HTERT RPE-1 (cell line): ENCODE data around the gene ILF2.
"Not testable (repeated sequence)": the region's sequence is repeated elsewhere in the genome, so short reads cannot be mapped to it uniquely, and the experiment has no call there.

Source experiments
- in situ Hi-C: fragments of 300-500 bp; cut with MboI; formaldehyde crosslinking; loops from 4 replicates; pipeline ENCODE4 v1.14.3; 2020; ENCODE audit warnings: low sequenced_read_pairs

ILF2 gene

GRCh38 chr1:153649137-153649862 is 21.5 kb downstream of the ILF2 start:
- in situ Hi-C loops: no loop called here

GRCh38 chr1:153648000-153648643 is 22.7 kb downstream of the ILF2 start:
- in situ Hi-C loops: no loop called here

- in situ Hi-C loops: no loop called here
These were observed 23.5 kb downstream of the ILF2 start for GRCh38 chr1:153647346-153647714.

- in situ Hi-C loops: no loop called here
These were observed 24.0 kb downstream of the ILF2 start for GRCh38 chr1:153646672-153647345.

- in situ Hi-C loops: no loop called here
These were observed 27.0 kb downstream of the ILF2 start for GRCh38 chr1:153643816-153644215.

GRCh38 chr1:153643100-153643499 is 27.7 kb downstream of the ILF2 start:
- in situ Hi-C loops: no loop called here

- in situ Hi-C loops: no loop called here
These were observed 28.6 kb downstream of the ILF2 start for GRCh38 chr1:153642161-153642560.

GRCh38 chr1:153640861-153641260 is 29.9 kb downstream of the ILF2 start:
- in situ Hi-C loops: no loop called here

- in situ Hi-C loops: not testable (repeated sequence)
These were observed 30.6 kb downstream of the ILF2 start for GRCh38 chr1:153640213-153640612.

- in situ Hi-C loops: no loop called here
These were observed 31.5 kb downstream of the ILF2 start for GRCh38 chr1:153639280-153639679.

GRCh38 chr1:153638261-153638660 is 32.5 kb downstream of the ILF2 start:
- in situ Hi-C loops: no loop called here

GRCh38 chr1:153636312-153636711 is 34.5 kb downstream of the ILF2 start:
- in situ Hi-C loops: no loop called here

- in situ Hi-C loops: no loop called here
These were observed 34.9 kb downstream of the ILF2 start for GRCh38 chr1:153635872-153636271.

- in situ Hi-C loops: no loop called here
These were observed 36.8 kb downstream of the ILF2 start, which contains the start of gene CHTOP for GRCh38 chr1:153633754-153634665. TSS of gene CHTOP (plus strand) at chr1:153634066. CDS start at chr1:153636589, 2,523 bp downstream.

- in situ Hi-C loops: no loop called here
These were observed 37.5 kb downstream of the ILF2 start for GRCh38 chr1:153633161-153633753.

- in situ Hi-C loops: no loop called here
These were observed 39.5 kb downstream of the ILF2 start for GRCh38 chr1:153631047-153632022.

GRCh38 chr1:153630384-153630783 is 40.4 kb downstream of the ILF2 start:
- in situ Hi-C loops: no loop called here

GRCh38 chr1:153629971-153630370 is 40.8 kb downstream of the ILF2 start:
- in situ Hi-C loops: no loop called here

- in situ Hi-C loops: no loop called here
These were observed 41.5 kb downstream of the ILF2 start for GRCh38 chr1:153629343-153629665.
